Lung (tissue), 12 donors: ENCODE results near the gene PTPRH. TPM values are rescaled to one million over a fixed set of nuclear protein-coding genes. Genes with fewer than 3 reads are reported as not detected.
A peak's percentile ranks its signal among the peaks of the same experiment; 100 is the strongest.

Experiments
- ATAC-seq: fragments of 200-7000 bp; cut with Tn5 transposase; one replicate; pipeline ENCODE4 v1.9.1; 2020; ENCODE audit warnings: moderate number of reproducible peaks; ENCODE audit not compliant: insufficient read depth, low FRiP score
- DNase-seq, 3 donors: peaks; one replicate each; pipeline ENCODE4 v3.0.0-alpha.2; 2013 to 2017
- H3K27ac ChIP-seq, 2 donors: one replicate each; pipeline ENCODE4 v1.5.1; 2013; ENCODE audit warnings: mild to moderate bottlenecking in 2 of 2, moderate library complexity in 2 of 2, control low read depth in 1 of 2, inconsistent platforms in 1 of 2, low read depth in 1 of 2, low read length in 1 of 2
- H3K27me3 ChIP-seq, 3 donors: one replicate each; pipeline ENCODE4 v1.5.1; 2013; ENCODE audit warnings: low read length in 2 of 3; ENCODE audit not compliant: control insufficient read depth in 3 of 3, insufficient read depth in 3 of 3
- H3K36me3 ChIP-seq, 4 donors: one replicate each; pipeline ENCODE4 v1.5.1; 2013; ENCODE audit warnings: low read length in 4 of 4, mild to moderate bottlenecking in 1 of 4, moderate library complexity in 1 of 4; ENCODE audit not compliant: control insufficient read depth in 4 of 4, insufficient read depth in 4 of 4
- H3K4me1 ChIP-seq, 5 donors: one replicate each; pipeline ENCODE4 v1.5.1; 2013; ENCODE audit warnings: low read length in 5 of 5, mild to moderate bottlenecking in 2 of 5, moderate library complexity in 1 of 5; ENCODE audit not compliant: control insufficient read depth in 5 of 5, insufficient read depth in 5 of 5
- H3K4me3 ChIP-seq: one replicate; pipeline ENCODE4 v1.5.1; 2013; ENCODE audit warnings: mild to moderate bottlenecking, control low read depth, moderate library complexity
- H3K9ac ChIP-seq, 2 donors: one replicate each; pipeline ENCODE4 v1.5.1; 2013; ENCODE audit warnings: low read length in 2 of 2, control low read depth in 1 of 2; ENCODE audit not compliant: insufficient read depth in 1 of 2
- H3K9me3 ChIP-seq, 4 donors: one replicate each; pipeline ENCODE4 v1.5.1; 2013; ENCODE audit warnings: low read length in 3 of 4, mild to moderate bottlenecking in 1 of 4, moderate library complexity in 1 of 4; ENCODE audit not compliant: control insufficient read depth in 4 of 4, insufficient read depth in 3 of 4
- WGBS, 2 donors: extraction: QIAGEN DNeasy Blood & Tissue Kit; methylation state at CpG; one replicate each; pipeline ENCODE4 v1.1.7; 2013; 5-methylcytosine and 5-hydroxymethylcytosine counted together
- polyA plus RNA-seq, 2 donors: library from polyadenylated mRNA; stranded (reverse); fragments of 200-250 nt; gene quantifications; one replicate each; pipeline ENCODE4 v1.2.1, GENCODE V29; 2013
- total RNA-seq, 2 donors: library from RNA; depleted of rRNA in 1 of 2; stranded (reverse); fragments of >200 nt in 1 of 2; gene quantifications; one replicate each; pipeline ENCODE4 v1.2.1, GENCODE V29; 2014 to 2021
- TF ChIP-seq, protein P1 (sequence below): IDR thresholded peaks from 2 replicates; pipeline ENCODE4 v1.5.1; 2012; ENCODE audit warnings: mild to moderate bottlenecking; ENCODE audit errors: control extremely low read depth, extremely low read depth
- donor health status: control.
- donor health status: control.
- donor health status: Bipolar disorder and iron deficiency.
- donor health status: healthy.
- donor health status: DM: yes; HTN: yes; CAD: no.

The PTPRH gene
- total and polyA plus RNA-seq, 4 donors = 0.22 to 1.3 (median 0.51) TPM

DNA sequence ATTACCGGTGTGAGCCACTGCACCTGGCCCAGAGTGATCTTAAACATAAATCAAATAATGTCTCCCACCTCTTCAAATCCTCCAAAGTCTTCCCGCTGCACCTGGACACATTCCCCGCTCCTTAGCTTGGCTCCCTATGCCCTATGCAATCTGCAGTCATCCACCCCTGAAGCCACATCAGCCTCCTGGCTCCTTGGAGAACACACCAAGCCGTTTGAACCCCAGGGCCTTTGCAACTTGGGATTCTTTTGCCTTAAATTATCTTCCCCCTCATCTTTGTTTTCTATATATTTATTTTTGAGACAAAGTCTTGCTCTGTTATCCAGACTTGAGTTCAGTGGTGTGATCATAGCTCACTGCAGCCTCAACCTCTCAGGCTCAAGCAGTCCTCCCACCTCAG, 40.2 kb downstream of the PTPRH start:
- WGBS, 2 donors = 68 to 70% methylated on average over 4 of the region's 4 CpGs
- Histone ChIP-seq H3K36me3 (no peaks in the 10 kb centered on the region), H3K27ac (no peak overlapping the region), H3K9me3 (peaks cover 0 to 2% (median under 1%) of the 10 kb centered on the region in 4 donors), H3K27me3 (peaks cover 6 to 53% (median 44%) of the 10 kb centered on the region in 3 donors), H3K9ac (no peak overlapping the region), H3K4me1 (peaks cover 0 to 7% (median 5%) of the 10 kb centered on the region in 5 donors), H3K4me3 (no peak overlapping the region)
- no peak for ATAC-seq
- no peak for DNase-seq
- TF ChIP-seq, protein P1, sequence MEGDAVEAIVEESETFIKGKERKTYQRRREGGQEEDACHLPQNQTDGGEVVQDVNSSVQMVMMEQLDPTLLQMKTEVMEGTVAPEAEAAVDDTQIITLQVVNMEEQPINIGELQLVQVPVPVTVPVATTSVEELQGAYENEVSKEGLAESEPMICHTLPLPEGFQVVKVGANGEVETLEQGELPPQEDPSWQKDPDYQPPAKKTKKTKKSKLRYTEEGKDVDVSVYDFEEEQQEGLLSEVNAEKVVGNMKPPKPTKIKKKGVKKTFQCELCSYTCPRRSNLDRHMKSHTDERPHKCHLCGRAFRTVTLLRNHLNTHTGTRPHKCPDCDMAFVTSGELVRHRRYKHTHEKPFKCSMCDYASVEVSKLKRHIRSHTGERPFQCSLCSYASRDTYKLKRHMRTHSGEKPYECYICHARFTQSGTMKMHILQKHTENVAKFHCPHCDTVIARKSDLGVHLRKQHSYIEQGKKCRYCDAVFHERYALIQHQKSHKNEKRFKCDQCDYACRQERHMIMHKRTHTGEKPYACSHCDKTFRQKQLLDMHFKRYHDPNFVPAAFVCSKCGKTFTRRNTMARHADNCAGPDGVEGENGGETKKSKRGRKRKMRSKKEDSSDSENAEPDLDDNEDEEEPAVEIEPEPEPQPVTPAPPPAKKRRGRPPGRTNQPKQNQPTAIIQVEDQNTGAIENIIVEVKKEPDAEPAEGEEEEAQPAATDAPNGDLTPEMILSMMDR = no peak

DNA sequence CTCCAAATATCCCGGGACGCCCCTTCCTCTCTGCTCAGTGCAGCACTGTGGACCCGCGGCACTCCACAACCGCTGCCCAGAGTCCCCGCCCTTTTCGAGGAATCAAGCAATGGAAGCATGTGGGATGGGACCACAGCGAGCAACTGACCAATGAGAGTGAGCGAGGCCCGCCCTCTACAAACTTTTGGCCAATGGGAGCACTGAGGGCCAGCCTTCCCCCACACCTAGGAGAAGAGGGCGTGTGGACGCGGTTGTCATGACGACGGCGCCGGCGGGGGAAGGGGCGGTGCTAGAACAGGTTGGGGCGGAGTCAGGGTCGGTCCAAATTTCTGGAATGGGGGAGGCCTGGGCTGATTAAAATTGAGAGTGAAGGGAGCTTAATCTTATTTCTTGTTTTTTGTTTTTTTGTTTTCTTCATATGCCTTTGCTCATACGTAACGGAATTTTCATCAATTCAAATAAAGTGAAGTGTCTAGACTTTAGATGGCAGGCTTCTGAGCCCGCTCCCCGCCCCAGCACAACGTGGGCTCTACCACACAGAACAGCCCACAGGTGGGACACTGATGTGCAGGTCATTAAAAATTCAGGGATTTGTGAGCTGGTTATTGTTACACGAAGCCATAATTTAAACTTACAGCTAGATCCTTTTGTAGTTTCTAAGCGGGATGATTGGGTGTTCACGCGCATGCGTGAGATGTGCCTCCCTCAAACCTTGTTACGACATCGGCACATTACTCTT, 42.6 kb downstream of the PTPRH start, which contains the start of gene DNAAF3:
Gene DNAAF3, minus strand, starts transcription at position 84 of the 739 bp plus-strand sequence. CDS start 200 bp downstream, outside the sequence.
- ATAC-seq (peak; percentile 98), DNase-seq (peak; percentile 85 to 92 (median 90))

DNA sequence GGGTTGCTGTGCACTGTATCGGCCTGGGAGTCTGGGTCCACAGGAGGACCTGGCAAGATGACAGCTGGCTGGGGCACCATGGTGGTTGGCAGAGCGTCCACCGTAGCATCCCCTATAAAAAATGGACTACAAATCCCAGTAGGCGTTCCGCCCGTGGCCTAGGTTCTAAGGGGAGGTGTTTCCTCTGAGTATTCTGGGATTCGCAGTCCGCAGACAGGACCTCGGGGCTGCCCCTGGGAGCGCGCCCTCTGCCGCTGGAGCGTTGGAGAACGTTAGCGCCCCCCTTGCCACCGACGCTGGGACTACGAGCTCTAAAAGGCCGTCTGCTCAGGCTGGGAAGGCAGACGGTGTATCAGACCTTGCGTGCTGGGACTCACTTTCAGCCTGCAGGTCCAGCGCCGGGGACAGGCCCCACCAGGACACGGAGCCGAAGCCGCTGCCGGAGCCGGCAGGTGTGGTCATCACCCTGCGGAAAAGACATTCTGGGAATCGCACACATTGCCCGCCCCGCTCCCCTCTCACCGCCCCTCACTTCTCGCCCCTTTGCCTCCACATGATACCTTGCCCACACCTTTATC, 43.3 kb downstream of the PTPRH start:
- Histone ChIP-seq H3K9ac (no peak overlapping the region), H3K9me3 (peaks cover 0 to 2% (median 0%) of the 10 kb centered on the region in 4 donors), H3K27me3 (peaks cover 10 to 46% (median 38%) of the 10 kb centered on the region in 3 donors), H3K36me3 (no peaks in the 10 kb centered on the region), H3K4me3 (no peak overlapping the region), H3K4me1 (peaks cover 0 to 7% (median 0%) of the 10 kb centered on the region in 5 donors), H3K27ac (peak overlapping the region in 1 of 2 donors; percentile 50)
- DNase-seq (peak; percentile 40 to 54 (median 47)), ATAC-seq (peak; percentile 70)
- TF ChIP-seq, protein P1 = no peak
- 1 to 2% methylated on average over 27 to 34 of the region's 34 CpGs for WGBS, 2 donors

More for the DNA sequence above, 42.6 kb downstream of the PTPRH start, which contains the start of gene DNAAF3:
- 1 to 2% methylated on average over 33 of the region's 33 CpGs for WGBS, 2 donors
- peaks cover 0 to 2% (median 0%) of the 10 kb centered on the region in 4 donors for H3K9me3 ChIP-seq
- H3K36me3 ChIP-seq = no peaks in the 10 kb centered on the region
- no peak within 1 kb of the TSS for H3K9ac ChIP-seq
- H3K27ac ChIP-seq = peak within 1 kb of the TSS in 1 of 2 donors; percentile 50
- peaks cover 0 to 7% (median 0%) of the 10 kb centered on the region in 5 donors for H3K4me1 ChIP-seq
- peaks cover 6 to 46% (median 39%) of the 10 kb centered on the region in 3 donors for H3K27me3 ChIP-seq
- no peak within 1 kb of the TSS for H3K4me3 ChIP-seq
- TF ChIP-seq, protein P1 = no peak
